HG03460 (cell line): ENCODE data around the gene OR10G4.
"Not testable (repeated sequence)": the region's sequence is repeated elsewhere in the genome, so short reads cannot be mapped to it uniquely, and the experiment has no call there.

Experiments
- ATAC-seq: cut with Tn5 transposase; IDR thresholded peaks from one replicate; pipeline ENCODE4 v1.9.1; 2021; ENCODE audit not compliant: unreplicated experiment

Gene OR10G4

GRCh38 chr11:124012697-124013096, at the start of gene OR10G4:
OR10G4 (plus strand) TSS chr11:124012997; CDS start chr11:124015575, 2,578 bp downstream.
- no peak for ATAC-seq

GRCh38 chr11:123973816-123974215, 39.0 kb upstream of the OR10G4 start:
- ATAC-seq = no peak

- ATAC-seq = no peak
These were observed 35.8 kb upstream of the OR10G4 start for GRCh38 chr11:123976770-123977560.

- ATAC-seq = no peak
These were observed 35.0 kb upstream of the OR10G4 start, which contains the start of gene OR10S1 for GRCh38 chr11:123977731-123978347. OR10S1 (minus strand) TSS chr11:123977781; CDS start chr11:123977664, 117 bp downstream.

- no peak for ATAC-seq
These were observed 33.5 kb upstream of the OR10G4 start for GRCh38 chr11:123979311-123979710.

- no peak for ATAC-seq
These were observed 17.7 kb upstream of the OR10G4 start, which contains the start of gene OR10G6 for GRCh38 chr11:123995119-123995518. OR10G6 (minus strand) TSS chr11:123995161; CDS start chr11:123995161, 0 bp downstream.

- ATAC-seq = not testable (repeated sequence)
These were observed 3.0 kb downstream of the OR10G4 start for GRCh38 chr11:124015837-124016236.

- no peak for ATAC-seq
These were observed 13.7 kb downstream of the OR10G4 start, which contains the start of gene OR10G8 for GRCh38 chr11:124026498-124026897. OR10G8 (plus strand) TSS chr11:124026798; CDS start chr11:124029623, 2,825 bp downstream.

- ATAC-seq = no peak
These were observed 23.9 kb downstream of the OR10G4 start for GRCh38 chr11:124036666-124037065.

- no peak for ATAC-seq
These were observed 26.8 kb downstream of the OR10G4 start for GRCh38 chr11:124039557-124039956.

GRCh38 chr11:124041254-124041653, 28.5 kb downstream of the OR10G4 start, which contains the start of gene OR10G7:
OR10G7 (minus strand) TSS chr11:124041325; CDS start chr11:124039001, 2,324 bp downstream.
- no peak for ATAC-seq

GRCh38 chr11:124043420-124043819, 30.6 kb downstream of the OR10G4 start:
- no peak for ATAC-seq

- no peak for ATAC-seq
These were observed 38.0 kb downstream of the OR10G4 start for GRCh38 chr11:124050748-124051147.

GRCh38 chr11:124052966-124053365, 40.2 kb downstream of the OR10G4 start:
- ATAC-seq = no peak
